ENCODE results near the gene FHIT.
"Not testable (repeated sequence)": the region's sequence is repeated elsewhere in the genome, so short reads cannot be mapped to it uniquely, and the experiment has no call there.

Gene FHIT

DNA sequence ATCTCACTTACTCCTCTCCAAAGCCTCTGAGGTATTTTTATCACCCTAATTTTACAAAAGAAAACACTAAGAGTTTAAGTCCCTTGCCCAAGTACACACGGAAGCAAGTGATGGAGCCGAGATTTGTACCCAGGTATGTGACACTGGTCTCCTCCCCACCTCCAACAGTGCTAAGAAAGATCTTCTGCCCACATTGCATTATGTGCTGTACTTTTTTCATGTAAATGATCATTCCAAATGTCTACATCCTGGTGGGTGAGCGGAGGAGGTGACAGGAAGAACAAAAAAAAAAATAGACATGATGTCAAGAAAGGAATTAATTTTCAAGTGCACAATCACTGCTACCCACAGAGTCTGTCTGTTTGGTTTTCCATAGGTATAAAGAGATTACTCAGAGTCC lies 694.1 kb downstream of the FHIT start:
- DNase-seq (ENCODE audit: low spot score) = peak; percentile 77

DNA sequence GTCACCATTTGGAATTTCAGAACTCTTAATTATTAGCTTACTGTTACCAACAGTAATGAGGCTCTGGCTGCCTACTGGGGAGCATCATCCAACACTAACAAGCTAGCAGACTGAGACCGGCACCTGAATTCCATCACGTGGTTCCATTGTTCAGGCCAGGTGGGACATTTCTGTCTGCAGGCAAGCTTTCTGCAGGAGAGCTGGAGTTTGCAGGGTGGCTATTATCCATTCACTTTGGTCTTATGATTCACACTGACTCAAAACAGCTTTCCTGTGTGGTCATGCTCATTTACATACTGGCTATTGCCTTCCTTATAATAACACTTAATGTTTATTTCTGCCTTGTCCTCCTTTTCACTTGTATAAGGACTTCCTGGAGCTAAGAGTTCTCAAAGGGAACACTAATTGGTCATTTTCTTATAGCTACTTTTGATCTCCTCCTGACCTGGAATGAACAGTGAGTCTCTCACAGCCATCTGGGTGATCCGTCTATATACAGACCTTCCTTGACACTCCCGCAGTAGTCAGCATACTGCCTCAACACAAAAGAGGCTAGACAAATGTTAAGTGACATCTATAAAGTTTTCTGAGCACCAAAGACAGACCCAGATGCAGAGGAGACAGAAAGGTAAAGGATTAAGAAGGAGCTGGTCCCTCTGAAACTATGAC lies 695.4 kb downstream of the FHIT start:
- no peak for DNase-seq (ENCODE audit: low spot score)

DNA sequence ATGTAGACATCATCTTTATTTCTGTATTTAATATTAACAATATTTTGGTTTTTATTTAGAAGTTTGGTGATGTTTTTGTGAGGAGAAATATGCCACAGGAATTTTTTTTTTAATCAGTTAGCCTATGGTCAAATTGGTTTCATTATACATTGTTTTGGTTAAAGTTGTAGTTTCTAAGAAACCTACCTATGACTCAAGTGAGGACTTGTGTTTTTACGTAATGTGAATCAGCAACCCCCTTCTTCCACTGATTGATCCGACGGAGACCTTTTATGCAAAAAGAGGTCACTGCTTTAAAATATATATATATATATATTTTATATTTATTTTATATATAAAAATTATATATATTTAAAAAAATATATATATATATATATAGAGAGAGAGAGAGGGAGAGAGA lies 698.1 kb downstream of the FHIT start:
- no peak for DNase-seq (ENCODE audit: low spot score)

DNA sequence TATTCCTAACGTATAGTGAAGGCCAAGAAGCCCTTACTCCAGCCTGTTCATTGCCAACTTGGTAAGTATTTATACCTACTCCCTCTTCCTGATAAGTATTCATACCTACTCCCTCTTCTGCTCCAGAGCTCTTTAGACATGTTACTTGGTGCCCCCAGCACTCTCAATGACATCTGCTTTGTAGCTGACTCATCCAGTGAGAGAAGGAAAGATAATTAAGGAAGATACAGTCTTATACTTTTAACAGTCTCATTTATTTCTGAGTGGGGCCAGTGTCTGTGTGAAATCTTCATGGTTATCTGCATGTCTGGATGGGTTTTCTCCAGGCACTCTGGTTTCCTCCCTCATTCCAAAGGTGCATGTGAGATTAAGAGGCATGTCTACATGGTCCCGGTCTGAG lies 698.7 kb downstream of the FHIT start:
- DNase-seq (ENCODE audit: low spot score) = peak; percentile 31

DNA sequence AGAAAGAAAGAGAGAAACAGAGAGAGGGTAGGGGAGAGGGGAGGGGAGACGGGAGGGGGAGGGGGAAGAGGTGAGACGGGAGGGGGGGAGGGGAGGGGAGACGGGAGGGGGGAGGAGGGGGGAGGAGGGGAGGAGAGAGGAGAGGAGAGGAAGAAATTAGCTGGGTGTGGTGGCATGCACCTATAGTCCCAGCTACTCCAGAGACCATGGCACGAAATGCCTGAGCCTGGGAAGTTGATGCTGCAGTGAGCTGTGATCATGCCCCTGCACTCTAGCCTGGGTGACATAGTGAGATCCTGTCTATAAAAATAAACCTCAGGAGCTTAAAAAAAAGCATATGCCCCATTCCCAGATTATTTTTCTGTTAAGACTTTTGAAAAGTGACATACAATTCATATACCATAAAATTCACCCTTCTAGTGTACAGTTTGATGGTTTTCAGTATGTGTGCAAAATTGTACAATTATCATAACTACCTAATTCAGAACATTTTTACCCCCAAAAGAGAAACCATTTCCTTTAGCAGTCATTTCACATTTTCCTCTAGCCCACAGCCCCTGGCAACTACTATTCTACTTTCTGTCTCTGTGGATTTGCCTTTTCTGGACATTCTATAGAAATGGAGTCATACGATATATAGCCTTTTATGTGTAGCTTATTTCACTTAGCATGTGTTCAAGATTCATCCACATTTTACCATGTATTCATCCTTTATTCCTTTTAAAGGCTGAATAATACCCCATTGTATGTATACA lies 699.6 kb downstream of the FHIT start:
- DNase-seq (ENCODE audit: low spot score) = no peak

DNA sequence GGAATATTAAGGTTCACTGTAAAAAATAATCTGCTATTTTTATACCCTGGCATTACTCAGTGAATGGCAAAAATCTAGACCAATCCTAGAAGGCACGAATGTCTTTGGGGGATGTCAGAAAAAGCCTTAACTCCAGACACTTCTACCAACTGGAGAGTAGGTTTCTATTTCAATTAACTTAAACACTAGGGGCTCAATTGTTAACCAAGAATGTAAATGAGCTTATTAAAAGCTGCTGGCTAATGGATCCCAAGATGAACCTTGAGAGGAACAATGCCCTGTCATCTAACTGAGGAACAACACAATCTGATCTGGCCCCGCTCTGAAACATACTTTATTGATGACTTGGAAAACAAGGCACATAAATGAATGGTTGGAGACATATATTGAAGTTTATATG lies 701.4 kb downstream of the FHIT start:
- no peak for DNase-seq (ENCODE audit: low spot score)

DNA sequence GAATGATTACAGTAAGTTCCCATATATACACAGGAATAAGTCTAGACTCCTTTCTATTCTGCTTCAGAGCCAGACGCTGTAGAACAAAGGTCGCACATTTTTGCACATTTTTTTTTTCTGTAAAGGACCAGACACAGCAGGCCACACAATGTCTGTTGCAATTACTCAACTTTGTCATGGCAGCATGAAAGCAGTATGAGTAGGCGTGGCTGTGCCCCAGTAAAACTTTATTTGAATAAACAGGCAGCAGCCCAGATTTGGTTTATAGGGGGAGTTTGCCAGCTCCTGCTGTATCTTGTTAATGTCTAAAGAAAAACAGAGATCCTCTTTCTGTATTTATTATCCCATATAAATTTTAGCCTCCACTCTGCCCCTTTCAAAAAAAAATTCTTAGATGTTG lies 708.3 kb downstream of the FHIT start:
- no peak for DNase-seq (ENCODE audit: low spot score)

DNA sequence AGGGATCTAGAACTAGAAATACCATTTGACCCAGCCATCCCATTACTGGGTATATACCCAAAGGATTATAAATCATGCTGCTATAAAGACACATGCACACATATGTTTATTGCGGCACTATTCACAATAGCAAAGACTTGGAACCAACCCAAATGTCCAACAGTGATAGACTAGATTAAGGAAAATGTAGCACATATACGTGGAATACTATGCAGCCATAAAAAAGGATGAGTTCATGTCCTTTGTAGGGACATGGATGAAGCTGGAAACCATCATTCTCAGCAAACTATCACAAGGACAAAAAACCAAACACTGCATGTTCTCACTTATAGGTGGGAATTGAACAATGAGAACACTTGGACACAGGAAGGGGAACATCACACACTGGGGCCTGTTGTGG lies 711.9 kb downstream of the FHIT start:
- DNase-seq (ENCODE audit: low spot score) = not testable (repeated sequence)

DNA sequence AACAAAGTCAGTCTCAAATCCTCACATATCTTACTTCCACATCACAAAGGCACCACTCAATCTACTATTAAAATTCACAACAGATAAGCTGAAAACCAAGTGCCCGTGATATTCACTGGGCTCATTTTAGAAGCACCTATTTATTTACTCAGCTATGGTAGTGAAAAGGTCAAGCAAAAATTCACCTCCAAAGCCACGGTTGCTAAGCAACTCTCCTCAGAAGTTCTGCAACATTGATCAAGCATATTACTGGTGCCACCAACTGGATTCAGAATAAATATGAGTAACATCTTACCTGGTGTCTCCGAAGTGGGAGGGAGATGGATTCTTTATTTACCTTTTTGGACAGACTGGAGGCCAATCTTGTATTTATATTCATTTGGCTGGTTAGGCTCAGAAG lies 714.8 kb downstream of the FHIT start:
- DNase-seq (ENCODE audit: low spot score) = no peak

DNA sequence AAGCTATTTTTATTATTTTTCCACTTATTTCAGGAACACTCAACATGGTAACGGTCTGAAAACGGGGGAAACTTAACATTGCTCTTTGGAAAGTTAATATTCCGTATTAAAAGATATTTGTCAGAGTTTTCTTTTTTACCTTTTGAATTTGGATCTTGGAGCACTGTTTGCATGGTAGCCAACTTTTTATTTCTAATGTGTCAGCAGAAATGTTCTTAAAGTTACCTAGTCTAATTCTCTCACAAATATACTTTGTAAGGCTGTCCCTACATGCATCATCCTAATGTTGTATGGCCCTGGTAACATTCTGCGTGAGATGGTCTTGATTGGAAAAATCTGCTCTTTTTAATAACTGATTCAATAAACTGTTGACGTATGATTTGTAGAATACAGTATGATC lies 719.5 kb downstream of the FHIT start:
- DNase-seq (ENCODE audit: low spot score) = no peak

DNA sequence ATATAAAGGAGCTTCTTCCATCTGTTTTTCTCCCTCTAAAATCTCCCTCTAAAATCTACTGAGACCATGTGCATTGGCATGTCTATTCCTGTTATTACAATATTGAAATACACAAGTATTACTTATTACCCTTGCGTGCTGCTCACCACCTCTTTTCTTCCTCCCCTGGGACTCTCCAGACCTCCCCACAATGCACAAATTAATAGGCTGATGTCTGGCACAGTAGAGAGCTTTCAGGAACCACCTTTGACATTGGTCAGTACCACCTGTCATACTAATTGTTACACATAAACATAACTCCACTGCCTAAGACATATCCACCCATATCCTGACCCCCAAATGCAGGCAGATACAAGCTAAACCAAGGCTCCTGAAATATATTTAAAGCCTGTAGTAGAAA lies 722.6 kb downstream of the FHIT start:
- DNase-seq (ENCODE audit: low spot score) = no peak

DNA sequence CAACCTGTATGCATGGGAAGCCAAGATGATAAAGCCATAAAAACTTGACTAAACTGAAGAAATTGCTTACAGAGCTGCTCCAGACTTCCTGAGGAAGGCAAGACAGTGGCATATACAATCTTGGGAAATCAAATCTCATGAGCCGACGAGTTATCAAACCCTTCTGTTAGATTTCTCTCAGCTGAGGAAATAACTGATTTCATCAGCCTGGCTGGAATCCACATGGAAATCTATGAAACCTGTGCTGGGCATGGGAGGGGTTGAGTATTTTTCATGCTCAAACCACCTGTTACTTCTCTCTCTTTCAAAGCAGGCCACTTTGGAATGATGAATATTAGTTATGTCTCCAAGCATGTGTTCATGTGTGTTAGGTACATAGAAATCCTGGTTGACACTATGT lies 727.7 kb downstream of the FHIT start:
- DNase-seq (ENCODE audit: low spot score) = no peak

DNA sequence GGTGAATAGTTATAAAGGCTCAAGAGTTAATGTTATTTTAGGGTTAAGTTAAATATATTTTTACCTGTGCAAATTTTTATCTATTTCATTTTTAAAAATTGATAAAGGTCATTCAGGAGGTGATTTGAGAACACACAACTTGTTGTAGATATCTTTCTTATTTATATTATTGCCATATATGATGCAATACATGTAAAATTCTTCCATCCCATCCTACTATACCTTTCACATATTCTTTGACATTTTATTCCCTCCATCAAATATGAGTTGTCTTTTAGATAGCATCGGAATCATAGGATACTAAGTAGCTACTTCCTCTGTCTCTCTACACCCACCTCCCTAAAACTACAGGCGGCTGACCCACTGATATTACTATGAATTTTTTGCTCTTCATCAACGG lies 734.1 kb downstream of the FHIT start:
- no peak for DNase-seq (ENCODE audit: low spot score)

DNA sequence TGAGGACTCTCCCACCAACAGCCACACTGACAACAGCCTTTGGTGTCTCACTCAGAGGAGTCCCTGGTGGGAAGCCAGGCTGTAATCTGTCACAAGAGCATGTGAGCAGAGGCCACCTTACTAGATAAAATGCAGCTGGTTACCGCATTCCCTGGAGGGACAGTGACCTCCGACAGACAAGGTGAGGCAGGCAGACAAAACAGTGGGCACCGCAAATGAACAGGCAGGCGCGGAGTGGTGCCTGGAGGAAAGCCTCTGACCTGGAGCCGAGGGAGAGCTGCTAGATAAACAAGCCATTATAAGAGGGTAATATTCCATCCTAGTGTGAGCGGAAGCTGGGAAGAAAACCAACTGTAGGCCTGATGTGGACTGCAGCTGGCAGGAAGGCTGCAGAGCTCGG lies 736.4 kb downstream of the FHIT start:
- no peak for DNase-seq (ENCODE audit: low spot score)

DNA sequence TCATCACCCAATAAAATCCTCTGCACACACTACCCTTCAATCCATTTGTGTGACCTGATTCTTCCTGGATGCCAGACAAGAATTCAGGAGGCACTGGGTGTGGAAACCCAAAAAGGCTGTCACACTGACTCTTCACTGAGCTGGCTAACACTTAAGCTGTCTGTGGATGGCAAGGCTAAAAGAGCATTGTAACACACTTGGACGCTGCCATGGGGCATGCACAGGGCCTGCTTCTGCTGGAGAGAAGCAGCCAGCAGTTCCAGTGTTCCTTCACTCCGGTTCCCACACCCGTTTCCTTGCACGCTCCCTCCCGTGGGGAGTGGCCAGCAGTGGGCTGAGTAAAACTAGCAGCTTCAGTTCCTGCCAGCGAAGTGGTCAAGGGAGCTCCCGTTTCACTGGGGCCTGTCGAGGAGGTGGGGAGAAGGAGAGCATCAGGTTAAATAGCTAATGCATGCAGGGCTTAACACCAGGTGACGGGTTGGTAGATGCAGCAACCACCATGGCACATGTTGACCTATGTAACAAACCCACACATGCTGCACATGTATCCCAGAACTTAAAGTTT lies 737.1 kb downstream of the FHIT start:
- DNase-seq (ENCODE audit: low spot score) = no peak

DNA sequence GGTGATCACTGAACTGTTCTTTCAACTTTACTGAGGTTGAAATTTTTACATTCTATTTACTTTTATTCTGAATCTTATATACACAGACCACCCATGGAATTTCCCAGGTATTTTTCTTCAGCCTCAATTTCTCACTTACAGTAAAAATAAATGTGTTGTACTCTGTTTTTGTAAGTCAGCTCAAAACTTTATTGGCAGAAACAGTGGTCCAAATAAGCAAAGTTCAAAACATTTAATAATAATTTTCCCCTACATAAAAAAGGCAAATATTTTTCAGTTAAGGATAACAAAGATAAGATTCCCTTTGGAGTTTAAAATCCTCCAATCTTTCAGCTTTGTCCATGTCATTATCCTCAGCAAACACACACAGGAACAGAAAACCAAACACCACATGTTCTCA lies 738.0 kb downstream of the FHIT start:
- DNase-seq (ENCODE audit: low spot score) = no peak

DNA sequence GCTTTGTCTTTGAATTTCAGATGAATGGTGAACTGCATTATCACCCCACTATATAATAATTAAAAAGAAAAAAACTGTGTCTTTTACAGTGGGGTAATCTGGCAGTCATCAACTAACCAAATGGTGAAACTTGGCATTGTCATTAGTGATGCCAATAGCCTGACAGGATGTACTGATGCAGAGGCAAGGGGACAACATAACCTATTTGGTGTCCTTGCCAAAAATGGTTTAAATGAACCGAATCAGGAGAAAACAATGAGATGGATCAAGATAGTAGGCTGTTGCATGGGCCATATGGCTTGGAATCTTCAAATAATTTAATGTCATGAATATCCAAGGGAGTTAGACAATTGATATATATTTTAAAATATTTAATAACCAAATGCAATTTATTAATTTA lies 738.7 kb downstream of the FHIT start:
- DNase-seq (ENCODE audit: low spot score) = no peak

DNA sequence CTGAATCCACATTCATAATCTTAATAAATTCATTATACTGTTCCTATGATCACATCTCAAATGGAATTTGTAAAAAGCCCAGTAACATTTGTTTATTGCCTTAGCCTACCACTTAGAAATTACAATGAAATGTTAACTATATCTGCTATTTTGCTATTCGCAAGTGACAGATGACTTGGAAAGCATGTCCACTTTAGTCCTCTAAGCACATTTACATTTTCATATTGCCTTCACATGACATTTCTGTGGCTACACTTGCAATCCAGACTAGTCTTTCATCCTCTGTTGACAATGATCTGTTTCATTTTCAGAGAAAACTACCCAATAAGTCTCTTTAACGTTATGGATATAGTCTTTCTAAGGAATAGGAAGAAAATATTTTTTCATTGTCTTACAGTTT lies 741.8 kb downstream of the FHIT start:
- no peak for DNase-seq (ENCODE audit: low spot score)

DNA sequence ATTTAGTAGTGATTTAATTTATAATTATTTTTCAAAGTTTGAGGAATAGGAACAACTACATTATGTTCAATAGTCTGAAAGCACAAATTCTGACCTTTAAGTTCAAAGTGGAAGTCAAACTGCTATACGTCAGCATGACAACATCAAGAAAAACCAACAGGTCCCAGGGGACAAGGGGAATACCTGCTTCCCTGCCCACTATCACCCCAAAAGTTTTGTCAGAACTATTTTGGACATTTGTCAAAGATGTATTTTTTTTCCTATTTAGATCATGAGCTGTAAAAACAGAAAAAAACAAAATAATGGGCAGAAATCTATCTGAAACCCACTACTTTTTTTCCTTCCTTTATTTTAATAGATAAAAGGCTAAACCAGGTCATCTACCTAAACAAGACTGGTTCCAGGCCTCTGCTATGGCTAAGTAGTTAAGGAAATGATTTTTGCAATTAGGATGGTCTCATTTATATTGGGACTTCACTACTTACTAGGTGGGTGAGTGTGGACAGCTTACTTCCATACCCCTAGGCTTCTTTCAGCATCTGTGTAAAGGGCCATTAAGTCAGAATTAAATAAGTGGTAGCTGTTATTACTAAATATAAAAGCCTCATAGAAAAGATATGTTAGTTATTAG lies 746.3 kb downstream of the FHIT start:
- DNase-seq (ENCODE audit: low spot score) = no peak

DNA sequence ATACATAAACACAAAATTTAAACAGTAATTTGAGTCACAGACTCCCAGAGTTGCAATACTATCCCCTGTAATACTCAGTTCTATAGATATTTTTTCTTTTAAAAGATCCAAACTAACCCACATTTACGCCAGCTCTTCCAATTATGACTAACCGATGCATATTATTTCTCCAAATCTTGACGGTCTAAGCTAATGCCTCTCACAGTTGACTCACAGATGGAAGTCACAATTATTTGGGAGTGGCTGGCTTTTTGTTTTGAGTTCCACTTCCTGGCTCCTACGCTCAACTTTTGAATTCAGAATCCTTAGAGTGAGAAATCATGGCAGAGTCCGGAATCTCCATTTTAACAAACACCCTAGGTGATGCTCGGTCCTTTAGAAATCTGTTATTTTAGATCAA lies 749.9 kb downstream of the FHIT start:
- no peak for DNase-seq (ENCODE audit: low spot score)

DNA sequence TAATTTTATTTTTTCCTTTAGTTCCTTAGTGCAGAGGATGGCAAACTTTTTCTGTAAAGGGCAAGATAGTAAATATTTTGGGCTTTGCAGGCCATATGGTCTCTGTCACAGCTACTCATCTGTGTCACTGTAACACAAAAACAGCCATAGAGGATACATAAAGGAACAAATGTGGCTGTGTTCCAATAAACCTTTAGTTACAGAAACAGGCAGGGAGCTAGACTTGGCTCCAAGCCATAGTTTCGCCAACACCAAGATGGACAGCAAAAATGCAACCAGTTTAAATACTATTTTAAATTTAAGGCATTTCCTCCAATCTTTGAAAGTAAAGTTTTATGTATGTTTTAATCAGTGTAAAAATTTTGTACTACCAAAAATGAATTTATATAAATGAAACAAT lies 753.4 kb downstream of the FHIT start:
- DNase-seq (ENCODE audit: low spot score) = no peak

DNA sequence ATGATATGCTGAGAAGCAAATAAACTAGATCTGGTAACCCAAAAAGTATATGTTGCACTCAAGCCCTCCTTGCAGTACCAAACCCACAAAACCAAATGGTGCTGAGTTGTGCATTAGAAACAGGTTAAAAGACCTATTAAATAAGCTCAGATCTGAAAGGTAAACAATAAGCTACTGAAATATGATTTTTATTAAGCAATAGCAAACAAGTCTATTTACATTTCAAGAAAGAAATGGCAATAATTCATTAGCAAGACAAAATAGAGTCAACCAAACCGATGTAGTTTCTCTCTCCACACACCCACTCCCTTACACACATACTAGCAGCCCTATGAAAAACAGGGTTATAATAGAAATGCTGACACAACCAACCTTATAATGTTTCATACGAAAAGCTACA lies 760.3 kb downstream of the FHIT start:
- no peak for DNase-seq (ENCODE audit: low spot score)

DNA sequence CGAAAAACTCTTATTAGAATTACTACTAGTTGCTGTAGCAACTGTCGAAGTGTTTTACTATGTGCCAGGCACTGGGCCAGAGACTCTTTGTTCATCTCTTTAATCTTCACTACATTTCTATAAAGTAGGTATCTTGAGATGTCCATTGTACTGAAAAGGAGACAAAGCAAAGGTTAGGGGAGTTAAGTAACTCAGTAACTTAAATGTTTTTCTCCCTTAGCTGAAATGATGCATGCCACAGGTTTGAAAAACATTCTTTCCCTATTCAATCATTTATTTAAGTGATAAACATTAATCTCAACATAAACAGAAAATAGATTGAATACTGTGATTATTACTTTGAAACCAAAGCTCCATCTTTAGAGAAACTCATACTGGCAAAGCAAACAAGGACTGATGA lies 776.2 kb downstream of the FHIT start:
- DNase-seq (ENCODE audit: low spot score) = no peak
